Measurements from ENCODE around the gene QSOX2.

Gene QSOX2

DNA sequence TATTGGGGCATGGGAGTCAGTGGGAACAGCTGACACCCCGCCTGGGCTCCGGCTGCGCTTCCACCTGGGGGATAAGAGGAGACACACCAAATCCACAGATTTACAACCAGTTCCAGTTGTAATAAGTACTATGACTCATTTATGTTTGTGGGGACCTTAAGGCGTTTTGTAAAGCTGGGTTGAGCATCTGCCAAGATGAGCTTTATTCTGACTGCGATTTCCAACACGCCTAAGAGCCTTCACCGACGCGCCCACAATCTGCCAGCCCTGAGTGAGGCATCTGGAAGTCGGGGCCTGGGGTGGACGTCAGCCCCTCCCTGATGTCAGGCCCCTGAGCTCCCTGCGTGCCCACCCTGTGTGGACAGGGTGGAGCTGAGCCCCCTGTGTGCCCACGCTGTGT, 26.3 kb downstream of the QSOX2 start:
- no peak for DNase-seq

GRCh38 chr9:136218673-136219072, 26.9 kb downstream of the QSOX2 start:
- no peak for DNase-seq

DNA sequence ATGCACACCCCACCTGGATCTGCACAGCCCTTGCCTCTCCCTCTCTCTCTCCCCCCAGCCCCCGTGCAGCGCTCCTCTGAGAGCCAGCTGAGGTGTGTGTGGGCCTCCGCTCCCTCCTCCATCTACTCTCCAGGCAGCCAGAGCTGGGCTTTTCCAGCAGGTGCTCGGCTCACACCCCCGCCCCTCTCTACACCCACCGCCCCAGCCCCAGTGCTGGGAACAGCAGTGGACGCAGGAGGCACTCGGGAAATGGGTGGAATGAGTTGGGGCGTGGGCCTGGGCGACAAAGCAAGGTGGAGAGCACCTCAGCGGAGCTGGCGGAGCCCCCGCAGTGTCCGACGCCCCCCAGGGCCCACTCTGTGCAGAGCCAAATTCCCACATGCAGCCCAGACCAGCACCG, 27.3 kb downstream of the QSOX2 start:
- DNase-seq: no peak

DNA sequence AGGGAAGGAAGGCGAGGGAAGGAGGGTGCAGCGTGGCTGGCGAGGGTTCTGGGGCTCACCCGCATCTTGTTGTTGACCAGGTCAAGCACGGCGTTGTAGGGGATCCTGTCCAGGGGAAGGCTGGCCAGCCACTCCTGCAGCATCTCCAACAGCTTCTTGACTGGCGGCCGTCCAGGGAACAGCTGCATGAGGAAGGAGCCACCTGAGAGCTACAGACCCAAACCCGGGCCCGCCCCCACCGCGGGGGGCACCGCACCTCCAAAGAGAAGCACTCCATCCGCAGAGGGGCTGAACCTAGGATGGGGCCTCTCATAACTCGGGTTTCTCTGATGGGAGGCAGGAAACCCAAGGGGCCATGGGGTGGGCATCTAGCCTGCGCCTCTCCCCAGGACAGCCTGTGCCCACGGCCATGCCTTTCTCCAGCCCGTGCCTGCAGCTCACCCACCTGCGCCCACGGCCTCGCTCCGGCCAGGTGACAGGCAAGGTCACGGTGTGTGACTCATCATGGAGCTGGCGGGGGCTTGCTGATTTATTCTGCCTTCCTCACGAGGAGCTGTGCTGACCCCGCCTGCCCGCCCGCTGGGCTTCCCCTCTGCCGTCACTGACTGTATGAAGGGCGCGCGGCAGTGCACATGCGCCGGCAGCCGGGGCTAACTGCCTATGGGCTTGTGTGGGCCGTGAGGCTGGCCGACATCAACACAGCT, 28.9 kb downstream of the QSOX2 start:
- no peak for DNase-seq

GRCh38 chr9:136213733-136214132, 31.9 kb downstream of the QSOX2 start:
- DNase-seq: no peak

GRCh38 chr9:136212345-136212950, 33.2 kb downstream of the QSOX2 start:
- no peak for DNase-seq

DNA sequence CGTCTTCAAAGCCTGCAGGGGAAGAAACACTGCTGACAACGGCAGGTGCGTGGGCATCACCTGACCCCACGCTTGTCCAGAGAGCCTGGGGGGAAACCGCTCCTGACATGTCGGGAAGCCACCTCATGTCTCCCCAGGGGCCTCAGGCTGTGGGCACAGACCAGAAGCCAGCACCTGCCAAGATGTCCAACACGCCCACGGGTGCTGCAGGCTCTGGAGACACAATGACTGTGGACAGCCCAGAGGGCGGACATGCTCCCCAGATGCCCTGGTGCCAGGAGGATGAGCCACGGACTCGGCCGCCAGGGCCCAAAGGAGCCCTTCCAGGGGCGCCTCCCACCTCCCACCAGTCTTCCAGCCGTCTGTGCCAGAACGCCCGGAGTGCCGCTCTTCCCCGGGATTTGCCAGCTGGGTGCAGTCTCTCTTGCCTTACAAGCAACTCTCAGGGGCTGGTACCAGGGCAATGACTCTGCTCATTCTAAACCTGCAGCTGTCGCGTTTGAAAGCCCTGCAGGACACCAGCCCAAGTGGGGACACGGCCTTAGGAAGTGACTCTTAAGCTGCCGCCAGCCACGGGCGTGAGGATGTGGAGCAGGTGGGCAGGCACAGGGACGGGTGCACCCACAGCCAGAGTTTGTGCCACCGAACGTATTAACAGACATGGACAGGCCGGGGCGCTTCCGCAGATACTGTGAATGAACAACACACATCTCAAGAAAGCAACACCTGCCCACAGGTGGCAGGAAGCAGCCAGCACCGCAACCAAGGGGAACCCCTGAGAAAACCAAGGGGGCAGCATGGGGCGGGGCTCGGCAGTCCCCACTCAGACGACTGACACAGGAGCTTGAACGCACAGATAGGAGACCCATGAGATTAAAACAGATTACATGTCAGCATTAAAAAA, 33.9 kb downstream of the QSOX2 start:
- no peak for DNase-seq

- no peak for DNase-seq
Measured at GRCh38 chr9:136211006-136211405, 34.6 kb downstream of the QSOX2 start.

- DNase-seq: no peak
Measured at GRCh38 chr9:136210276-136210675, 35.3 kb downstream of the QSOX2 start.

GRCh38 chr9:136209786-136210185, 35.8 kb downstream of the QSOX2 start:
- DNase-seq: no peak

DNA sequence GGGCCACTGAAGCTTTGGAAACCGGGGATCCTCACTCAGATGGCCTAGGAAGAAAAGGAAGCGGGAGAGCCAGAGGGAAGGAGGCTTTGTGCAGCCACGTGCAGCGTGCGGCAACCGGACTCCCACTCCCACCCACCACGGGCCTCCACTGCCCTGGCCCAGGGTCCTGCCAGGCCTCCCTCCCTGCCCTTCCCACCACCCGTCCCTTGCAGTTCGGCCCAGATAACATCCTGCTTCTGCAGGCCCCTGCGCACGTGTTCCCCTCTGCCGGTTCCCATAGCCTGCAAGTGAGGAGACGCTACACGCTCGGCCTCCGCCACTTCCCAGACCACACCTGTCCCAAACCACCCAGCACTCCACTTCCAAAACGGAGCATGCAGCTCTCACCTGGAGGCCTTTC, 36.4 kb downstream of the QSOX2 start:
- no peak for DNase-seq

- no peak for DNase-seq
Measured at GRCh38 chr9:136208675-136209074, 36.9 kb downstream of the QSOX2 start.

DNA sequence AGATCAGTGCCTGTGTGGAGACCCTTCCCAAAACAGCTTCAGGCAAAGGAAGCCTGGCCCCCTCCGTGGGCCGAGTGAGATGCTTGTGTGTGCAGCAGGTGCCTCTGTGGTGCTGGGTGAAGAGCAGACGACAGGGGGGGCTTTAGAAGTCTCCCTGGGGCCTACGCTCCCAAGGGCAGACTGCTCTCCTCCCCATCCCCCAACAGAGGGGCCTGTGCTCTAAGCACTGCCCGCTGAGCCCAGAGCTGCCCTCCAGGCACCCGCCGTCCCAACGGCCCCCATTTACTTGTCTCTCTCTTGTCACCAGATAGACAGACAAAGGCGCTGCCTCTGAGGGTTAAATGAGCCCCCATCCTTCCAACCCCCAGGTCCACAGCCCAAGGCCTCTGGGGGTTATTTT, 38.0 kb downstream of the QSOX2 start:
- no peak for DNase-seq

- no peak for DNase-seq
Measured at GRCh38 chr9:136206602-136207275, 38.9 kb downstream of the QSOX2 start.

- DNase-seq: no peak
Measured at GRCh38 chr9:136205707-136205992, 40.0 kb downstream of the QSOX2 start.

DNA sequence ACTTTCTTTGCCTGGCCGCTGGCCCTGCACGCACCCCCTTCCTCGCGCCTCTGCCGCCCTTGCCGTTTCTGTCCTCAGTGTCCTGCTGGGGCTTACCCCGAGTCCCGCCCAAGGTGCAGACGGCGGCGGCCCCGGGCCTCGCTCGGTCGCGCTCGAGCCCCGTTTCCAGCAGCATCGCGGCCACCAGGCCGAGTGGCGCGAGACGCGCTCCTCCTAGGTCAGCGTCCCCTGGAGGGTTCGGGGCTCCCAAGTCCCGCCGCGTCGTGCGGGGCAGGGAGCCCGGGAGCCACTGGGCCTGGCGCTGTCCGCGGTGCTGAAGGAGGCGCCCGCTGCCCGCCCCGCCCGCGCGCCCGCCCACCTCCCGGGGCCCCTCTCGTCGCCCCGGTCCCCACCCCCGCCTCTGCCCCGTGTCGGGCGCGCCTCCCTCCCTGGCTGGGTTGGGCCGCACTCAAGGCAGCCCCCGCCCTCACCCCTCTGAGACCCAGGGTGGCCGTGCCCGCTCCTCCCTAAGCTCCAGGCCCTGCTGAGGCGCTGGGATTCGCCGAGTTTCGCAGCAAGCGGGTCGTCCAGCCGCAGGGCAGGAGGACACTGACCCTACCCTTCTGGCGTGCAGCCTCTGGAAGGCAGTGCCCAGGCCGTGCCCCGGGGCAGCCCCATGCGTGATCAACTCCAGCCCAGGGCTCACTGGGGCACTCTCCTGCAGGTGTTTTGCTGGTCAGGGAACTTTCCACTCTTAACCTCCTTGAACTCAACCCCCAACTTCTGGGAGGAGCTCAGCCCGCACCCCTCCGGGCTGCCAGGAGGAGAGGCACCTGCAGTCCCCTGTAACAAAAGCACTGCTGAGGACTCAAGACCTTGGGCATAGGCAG, 40.5 kb downstream of the QSOX2 start, which contains the start of gene LHX3:
LHX3 (minus strand) TSS at position 291 of the 869 bp plus-strand sequence; CDS start at position 175, 116 bp downstream.
- DNase-seq: no peak

GRCh38 chr9:136204145-136204805, 41.3 kb downstream of the QSOX2 start:
- DNase-seq: no peak

DNA sequence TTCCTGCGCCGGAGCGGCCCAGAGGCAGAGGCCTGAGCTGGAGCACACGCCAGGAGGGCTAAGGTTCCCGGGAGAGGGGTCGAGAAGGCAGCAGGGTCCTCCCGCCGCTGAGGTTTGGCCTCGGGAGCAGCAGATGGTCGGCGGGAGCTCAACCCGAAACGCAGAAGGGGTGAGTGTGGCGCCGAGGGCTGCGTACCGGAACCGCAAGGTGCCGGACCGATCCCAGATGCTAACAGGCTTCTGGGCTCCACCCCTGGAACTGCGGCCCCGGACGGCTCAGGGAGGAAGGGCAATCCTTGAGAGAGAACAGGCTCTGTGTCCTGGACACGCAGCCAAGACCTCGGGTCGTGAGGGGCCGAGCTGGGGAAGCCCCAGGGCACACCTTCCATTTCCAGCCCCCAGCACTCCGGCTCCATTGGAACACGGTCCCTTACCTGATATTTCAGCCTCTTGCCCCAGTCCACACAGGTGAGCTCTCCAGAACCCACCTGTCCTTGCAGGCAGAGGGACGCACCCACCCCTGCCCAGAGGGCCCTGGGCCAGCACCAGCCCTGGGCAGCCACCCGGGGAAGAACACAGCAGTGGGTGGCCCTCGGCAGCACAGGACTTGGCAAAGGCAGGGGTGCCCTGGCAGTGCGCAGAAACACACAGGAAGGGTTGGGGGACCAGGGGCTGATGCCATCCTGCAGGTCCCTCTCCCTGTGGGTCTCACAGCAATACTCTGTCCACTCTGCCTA, 42.0 kb downstream of the QSOX2 start:
- DNase-seq: no peak

DNA sequence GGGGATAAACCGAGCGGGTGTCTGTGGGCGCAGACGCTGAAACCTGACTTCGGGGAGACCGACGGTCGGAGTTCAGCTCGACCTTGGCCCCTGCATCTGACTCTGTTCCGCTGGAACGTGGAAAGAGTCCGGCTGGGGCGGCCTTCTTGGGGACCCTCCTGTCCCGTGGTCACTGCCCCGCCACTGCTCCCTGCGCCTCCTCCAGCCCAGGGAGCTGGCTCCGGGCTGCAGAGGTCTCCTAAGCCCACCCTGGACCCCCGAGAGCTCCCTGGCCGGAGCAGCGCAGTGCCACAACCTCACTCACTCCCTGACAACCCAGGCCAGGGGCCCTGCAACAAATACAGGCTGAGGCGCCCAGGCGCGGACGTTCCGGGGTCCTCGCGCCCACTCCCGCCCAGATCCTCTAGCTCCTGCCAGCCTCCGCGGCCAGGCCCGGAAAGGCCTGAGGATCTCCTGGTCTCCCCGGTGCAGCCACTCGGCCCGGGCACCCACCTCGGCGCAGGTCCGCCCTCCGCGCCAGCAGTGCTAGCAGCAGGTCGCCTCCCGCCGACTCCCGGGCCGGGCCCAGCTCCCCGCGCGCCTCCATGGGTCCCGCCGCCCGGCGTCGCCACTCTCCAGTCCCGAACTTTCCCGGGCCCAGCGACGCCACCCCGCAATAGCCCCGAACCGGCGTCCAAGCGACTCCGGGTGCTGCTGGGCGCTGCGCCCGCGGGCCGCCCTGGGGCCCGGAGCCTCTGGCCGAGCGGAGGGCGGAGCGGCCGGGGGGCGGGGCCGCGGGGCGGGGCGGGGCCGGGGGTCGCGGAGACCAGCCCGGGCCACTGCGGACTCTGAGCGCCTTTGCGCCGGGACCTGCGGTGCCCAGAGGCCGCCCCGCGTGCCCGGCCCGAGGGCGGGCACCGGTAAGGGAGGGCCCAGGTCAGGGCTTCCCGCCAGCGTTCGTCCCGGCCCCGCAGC, 42.9 kb downstream of the QSOX2 start:
- DNase-seq: no peak
